ENCODE data around the gene TOM1L2. TPM values are rescaled to one million over a fixed set of nuclear protein-coding genes. Genes with fewer than 3 reads are reported as not detected.

Gene TOM1L2
- total RNA-seq, 1 donor from 2014 or later = 19.4 TPM

DNA sequence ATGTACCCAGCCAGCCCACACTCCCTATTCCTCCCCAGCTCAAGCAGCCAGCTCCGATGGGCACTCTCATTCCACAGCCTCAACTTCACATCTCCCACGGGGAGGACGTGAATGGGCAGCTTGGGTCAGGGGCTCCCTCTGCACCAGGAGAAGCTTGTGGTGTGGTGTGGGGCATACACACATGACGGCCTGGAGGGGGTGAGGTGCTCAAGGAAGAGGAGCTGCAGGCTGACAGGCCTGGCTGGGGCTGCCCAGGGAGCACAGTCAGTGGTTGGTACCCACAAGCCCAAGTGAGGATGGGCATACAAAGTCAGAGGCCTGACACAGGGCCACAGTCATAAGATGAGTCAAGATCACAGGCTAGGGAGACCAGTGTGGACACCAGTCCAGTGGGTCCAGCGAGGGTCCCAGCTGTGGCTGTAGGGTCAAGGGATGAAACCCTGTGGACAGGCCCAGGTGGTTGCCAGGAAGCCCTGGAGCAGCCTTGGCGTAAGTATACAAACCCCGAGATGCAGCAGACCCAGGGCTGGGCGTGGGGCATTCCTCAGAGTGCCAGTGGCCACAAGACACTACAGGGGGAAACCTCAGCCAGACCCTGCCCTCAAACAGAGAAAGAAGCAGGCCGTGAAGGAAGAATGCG lies 4.9 kb upstream of the TOM1L2 start:
- TF ChIP-seq, protein P1, sequence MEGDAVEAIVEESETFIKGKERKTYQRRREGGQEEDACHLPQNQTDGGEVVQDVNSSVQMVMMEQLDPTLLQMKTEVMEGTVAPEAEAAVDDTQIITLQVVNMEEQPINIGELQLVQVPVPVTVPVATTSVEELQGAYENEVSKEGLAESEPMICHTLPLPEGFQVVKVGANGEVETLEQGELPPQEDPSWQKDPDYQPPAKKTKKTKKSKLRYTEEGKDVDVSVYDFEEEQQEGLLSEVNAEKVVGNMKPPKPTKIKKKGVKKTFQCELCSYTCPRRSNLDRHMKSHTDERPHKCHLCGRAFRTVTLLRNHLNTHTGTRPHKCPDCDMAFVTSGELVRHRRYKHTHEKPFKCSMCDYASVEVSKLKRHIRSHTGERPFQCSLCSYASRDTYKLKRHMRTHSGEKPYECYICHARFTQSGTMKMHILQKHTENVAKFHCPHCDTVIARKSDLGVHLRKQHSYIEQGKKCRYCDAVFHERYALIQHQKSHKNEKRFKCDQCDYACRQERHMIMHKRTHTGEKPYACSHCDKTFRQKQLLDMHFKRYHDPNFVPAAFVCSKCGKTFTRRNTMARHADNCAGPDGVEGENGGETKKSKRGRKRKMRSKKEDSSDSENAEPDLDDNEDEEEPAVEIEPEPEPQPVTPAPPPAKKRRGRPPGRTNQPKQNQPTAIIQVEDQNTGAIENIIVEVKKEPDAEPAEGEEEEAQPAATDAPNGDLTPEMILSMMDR (conservative IDR thresholded peaks at IDR 0.05; ENCODE audit: low read depth, low read length) = no peak
- DNase-seq (ENCODE audit: low read depth) = no peak
- no peak overlapping the region for H3K4me3 ChIP-seq (ENCODE audit: low read depth, low read length)

DNA sequence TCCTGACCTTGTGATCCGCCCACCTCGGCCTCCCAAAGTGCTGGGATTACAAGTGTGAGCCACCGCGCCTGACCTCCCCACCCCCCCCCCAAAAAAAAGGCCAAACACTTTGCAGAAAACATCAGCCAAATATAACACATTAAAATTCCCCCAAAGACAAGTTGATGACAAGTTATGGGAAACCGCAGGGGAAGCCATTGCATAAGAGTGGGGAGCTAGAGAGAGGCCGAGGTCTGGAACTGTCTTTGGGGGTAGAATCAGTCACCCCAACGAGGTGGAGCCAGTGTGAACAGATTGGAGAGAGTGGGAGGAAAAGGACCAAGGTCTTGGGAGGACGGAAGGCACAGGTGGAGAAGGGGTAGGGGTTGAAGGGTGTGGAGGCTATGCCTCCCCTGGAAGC lies 3.2 kb upstream of the TOM1L2 start:
- no peak overlapping the region for H3K4me3 ChIP-seq (ENCODE audit: low read depth, low read length)
- TF ChIP-seq, protein P1 (conservative IDR thresholded peaks at IDR 0.05; ENCODE audit: low read depth, low read length) = no peak
- DNase-seq (ENCODE audit: low read depth) = no peak

DNA sequence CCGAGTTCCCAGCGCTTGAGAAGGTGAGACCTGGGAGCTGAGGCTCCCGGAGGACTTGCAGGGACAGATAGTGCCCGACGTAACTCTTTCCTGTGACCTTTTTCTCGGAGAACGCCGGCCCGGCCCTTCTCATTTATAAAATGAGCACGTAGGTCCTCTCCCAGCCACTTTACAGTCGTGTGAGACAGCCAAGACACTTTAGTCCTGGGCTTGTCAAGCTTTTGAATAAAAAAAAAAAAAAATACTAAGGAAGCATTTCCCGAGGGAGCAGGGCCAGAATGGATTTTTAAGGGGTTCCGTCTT lies 703 bp upstream of the TOM1L2 start:
- no peak for DNase-seq (ENCODE audit: low read depth)
- peak overlapping the region; percentile 81 for H3K4me3 ChIP-seq (ENCODE audit: low read depth, low read length)
- TF ChIP-seq, protein P1 (conservative IDR thresholded peaks at IDR 0.05; ENCODE audit: low read depth, low read length) = no peak

DNA sequence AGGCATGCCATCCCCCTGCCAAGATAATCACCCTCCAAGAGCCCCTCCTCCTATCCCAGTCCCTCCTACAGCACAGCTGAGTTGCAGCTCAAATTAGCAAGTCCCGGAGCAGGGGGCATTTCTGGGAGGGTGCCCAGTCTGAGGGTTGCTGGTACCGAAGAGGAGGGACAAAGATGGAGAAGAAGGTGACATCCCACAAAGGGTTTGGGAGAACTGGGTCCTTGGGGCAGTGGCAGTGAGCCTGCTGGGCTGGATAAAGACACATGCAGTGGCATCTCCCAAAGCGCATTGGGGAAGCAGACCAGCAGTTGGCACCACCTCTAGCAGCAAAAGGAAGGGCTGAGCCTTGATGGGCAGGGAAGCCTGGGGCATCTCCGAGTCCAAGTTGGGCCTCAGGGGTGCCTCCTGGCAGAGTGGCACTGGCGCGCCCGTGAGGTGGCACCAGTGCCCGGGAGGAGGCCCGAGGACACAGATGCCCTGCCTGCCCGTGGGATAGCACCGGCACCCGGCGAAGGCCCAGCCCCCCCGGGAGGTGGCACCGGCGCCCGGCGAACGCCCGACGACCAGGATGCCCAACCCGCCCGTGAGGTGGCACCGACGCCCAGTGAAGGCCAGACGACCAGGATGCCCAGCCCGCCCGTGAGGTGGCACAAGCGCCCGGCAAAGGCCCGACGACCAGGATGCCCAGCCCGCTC lies 622 bp downstream of the TOM1L2 start:
- TF ChIP-seq, protein P1 (conservative IDR thresholded peaks at IDR 0.05; ENCODE audit: low read depth, low read length) = no peak

DNA sequence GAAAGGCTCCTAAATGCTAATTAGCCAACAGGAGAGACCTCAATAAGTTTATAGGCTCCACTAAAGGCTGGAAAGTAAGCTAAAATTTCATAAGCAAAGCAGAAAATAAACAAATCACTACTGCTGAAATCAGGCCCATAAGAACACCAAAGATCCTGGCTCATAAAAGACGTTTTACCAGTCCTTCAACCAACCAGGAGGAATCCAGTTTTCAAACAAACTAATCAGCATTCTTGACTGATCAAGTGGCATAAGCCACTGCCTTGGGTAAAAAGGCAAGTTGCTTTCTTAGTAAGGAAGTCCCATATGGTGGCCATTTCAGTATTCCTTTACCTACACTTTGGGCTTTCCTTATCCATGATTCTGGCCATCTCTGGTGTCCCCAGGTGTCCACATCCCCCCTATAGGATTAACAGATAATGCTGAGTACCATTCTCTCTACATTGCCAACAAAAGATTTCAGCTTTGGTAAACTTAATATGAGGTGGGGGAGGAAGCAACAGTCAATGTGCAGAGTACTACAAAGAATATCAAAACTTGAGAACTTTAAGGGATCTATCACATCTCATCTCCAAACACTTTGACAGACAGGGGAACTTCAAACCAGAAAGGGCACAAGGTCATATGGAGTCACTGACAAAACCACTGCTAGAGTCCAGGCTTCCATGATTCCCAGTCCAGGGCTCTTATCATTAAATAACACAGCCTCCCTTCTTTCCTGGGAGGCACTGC lies 1.3 kb downstream of the TOM1L2 start:
- peak overlapping the region; percentile 80 for H3K4me3 ChIP-seq (ENCODE audit: low read depth, low read length)
- no peak for DNase-seq (ENCODE audit: low read depth)
- TF ChIP-seq, protein P1 (conservative IDR thresholded peaks at IDR 0.05; ENCODE audit: low read depth, low read length) = no peak

More for the DNA sequence above, 622 bp downstream of the TOM1L2 start:
- no peak for DNase-seq (ENCODE audit: low read depth)
- peak overlapping the region; percentile 80 for H3K4me3 ChIP-seq (ENCODE audit: low read depth, low read length)

DNA sequence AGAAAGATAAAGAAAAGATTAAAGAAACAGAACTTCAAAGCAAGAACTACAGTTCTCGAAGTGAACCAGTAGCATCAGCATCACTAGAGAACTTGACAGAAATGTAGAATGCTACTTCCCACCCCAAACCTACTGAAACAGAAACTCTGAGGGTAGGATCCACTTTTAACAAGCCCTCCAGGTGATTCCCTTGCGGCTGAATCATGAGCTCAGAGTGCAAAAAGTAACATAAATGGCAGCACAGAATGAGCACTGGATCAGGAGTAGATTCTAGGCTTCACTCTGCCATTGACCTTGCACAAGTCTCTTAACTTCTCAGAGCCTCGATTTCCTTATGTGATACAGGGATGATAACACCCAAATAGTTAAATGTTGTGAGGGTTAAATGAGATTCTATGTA lies 5.8 kb downstream of the TOM1L2 start:
- H3K4me3 ChIP-seq (ENCODE audit: low read depth, low read length) = no peak overlapping the region
- TF ChIP-seq, protein P1 (conservative IDR thresholded peaks at IDR 0.05; ENCODE audit: low read depth, low read length) = no peak
- DNase-seq (ENCODE audit: low read depth) = no peak
